Keratinocyte (primary cell): ENCODE measurements around the gene RPL14. TPM values are rescaled to one million over a fixed set of nuclear protein-coding genes. Genes with fewer than 3 reads are reported as not detected.

Experiments
- DNase-seq: peaks from one replicate; pipeline ENCODE4 v3.0.0-alpha.2; 2011; ENCODE audit warnings: low read depth, missing footprints, low spot score
- FAIRE-seq: peaks from 2 replicates; lab custom pipeline; 2011; peaks lifted over from hg19 to GRCh38; lab: Jason Lieb, UNC
- H2AFZ ChIP-seq: 2 replicates; pipeline ENCODE4 v1.6.0; 2012; ENCODE audit warnings: low read length, control low read depth, inconsistent platforms; ENCODE audit not compliant: control insufficient read depth
- H3K27ac ChIP-seq: 2 replicates; pipeline ENCODE4 v1.5.1; 2011; ENCODE audit warnings: low read length; ENCODE audit not compliant: control insufficient read depth, insufficient read depth
- H3K27me3 ChIP-seq: 3 replicates; pipeline ENCODE4 v1.6.0; 2011; ENCODE audit warnings: low read length; ENCODE audit not compliant: control insufficient read depth, insufficient read depth; ENCODE audit errors: extremely low read depth
- H3K36me3 ChIP-seq, 2 experiments: 2 replicates in 1 of 2; 3 replicates in 1 of 2; pipeline ENCODE4 v1.5.1; 2011; ENCODE audit warnings: low read length in 2 of 2, mild to moderate bottlenecking in 1 of 2; ENCODE audit not compliant: control insufficient read depth in 2 of 2, insufficient read depth in 2 of 2; ENCODE audit errors: extremely low read depth in 1 of 2
- H3K4me1 ChIP-seq: 3 replicates; pipeline ENCODE4 v1.5.1; 2011; ENCODE audit warnings: low read length; ENCODE audit not compliant: control insufficient read depth, insufficient read depth; ENCODE audit errors: extremely low read depth
- H3K4me2 ChIP-seq: 3 replicates; pipeline ENCODE4 v1.6.0; 2011; ENCODE audit warnings: low read depth, low read length; ENCODE audit not compliant: control insufficient read depth, insufficient read depth; ENCODE audit errors: extremely low read depth
- H3K4me3 ChIP-seq, 3 experiments: fragments of 200-600 bp in 1 of 3; sonication (generic) in 1 of 3; 2 replicates in 2 of 3; 3 replicates in 1 of 3; pipeline ENCODE4 v1.5.1; 2011 to 2016; ENCODE audit warnings: low read length in 3 of 3, mild to moderate bottlenecking in 3 of 3, control low read depth in 2 of 3, inconsistent platforms in 1 of 3, low read depth in 1 of 3, mixed read lengths in 1 of 3, mixed run types in 1 of 3, moderate library complexity in 1 of 3; ENCODE audit not compliant: control insufficient read depth in 2 of 3, insufficient read depth in 2 of 3; ENCODE audit errors: extremely low read depth in 1 of 3
- H3K79me2 ChIP-seq: 2 replicates; pipeline ENCODE4 v1.6.0; 2012; ENCODE audit warnings: low read length; ENCODE audit not compliant: control insufficient read depth, insufficient read depth
- H3K9ac ChIP-seq: 3 replicates; pipeline ENCODE4 v1.6.0; 2011; ENCODE audit warnings: low read length; ENCODE audit not compliant: control insufficient read depth, insufficient read depth; ENCODE audit errors: extremely low read depth
- H3K9me1 ChIP-seq: 3 replicates; pipeline ENCODE4 v1.6.0; 2011; ENCODE audit warnings: low read length; ENCODE audit not compliant: control insufficient read depth, insufficient read depth; ENCODE audit errors: extremely low read depth
- H3K9me3 ChIP-seq: 2 replicates; pipeline ENCODE4 v1.5.1; 2012; ENCODE audit warnings: low read depth, low read length; ENCODE audit not compliant: control insufficient read depth
- H4K20me1 ChIP-seq: 3 replicates; pipeline ENCODE4 v1.6.0; 2011; ENCODE audit warnings: low read length; ENCODE audit not compliant: control insufficient read depth, insufficient read depth; ENCODE audit errors: extremely low read depth
- EZH2 ChIP-seq: IDR thresholded peaks from one replicate; pipeline ENCODE4 v1.6.1; 2012; ENCODE audit warnings: inconsistent platforms, mild to moderate bottlenecking, low read length, moderate library complexity
- dilution Hi-C: fragments of 300-500 bp; cut with MboI; formaldehyde crosslinking; loops from one replicate; pipeline ENCODE4 v1.7.0; 2020; ENCODE audit warnings: low sequenced_read_pairs; ENCODE audit not compliant: extremely low pct_ligation_motif_present
- polyA plus RNA-seq, 5 experiments: library from polyadenylated mRNA; depleted of rRNA in 3 of 5; stranded (reverse) in 3 of 5; stranded (forward) in 1 of 5; unstranded in 1 of 5; fragments of >200 nt; gene quantifications; 1 replicate in 1 of 5; 2 replicates in 3 of 5; 3 replicates in 1 of 5; pipeline versions ENCODE4 v1.2.1 to v1.2.3, GENCODE V29; 2011 to 2012; ENCODE audit warnings: missing spikeins in 2 of 5, low read depth in 1 of 5, low replicate concordance in 1 of 5
- small RNA-seq, 3 experiments: library from RNA; depleted of rRNA; stranded (forward); fragments of <200 nt; gene quantifications; one replicate each; pipeline ENCODE3, GENCODE V24; 2012; ENCODE audit warnings: low read depth in 3 of 3, low replicate concordance in 1 of 3; ENCODE audit not compliant: insufficient read length in 3 of 3
- TF ChIP-seq, protein P1 (sequence below), 3 experiments: IDR thresholded peaks in 1 of 3; conservative IDR thresholded peaks in 1 of 3; optimal IDR thresholded peaks in 1 of 3; 2 replicates in 2 of 3; 3 replicates in 1 of 3; pipeline versions ENCODE3 to v1.5.1; 2011; ENCODE audit warnings: low read length in 3 of 3, mild to moderate bottlenecking in 3 of 3, moderate library complexity in 2 of 3, control low read depth in 1 of 3, inconsistent platforms in 1 of 3; ENCODE audit not compliant: insufficient read depth in 2 of 3; ENCODE audit errors: extremely low read depth in 1 of 3

RPL14 gene
- polyA plus RNA-seq, 1 donor (not counting 4 experiments of a cell fraction or from before 2014, with no cell fraction given) = 585 TPM

DNA sequence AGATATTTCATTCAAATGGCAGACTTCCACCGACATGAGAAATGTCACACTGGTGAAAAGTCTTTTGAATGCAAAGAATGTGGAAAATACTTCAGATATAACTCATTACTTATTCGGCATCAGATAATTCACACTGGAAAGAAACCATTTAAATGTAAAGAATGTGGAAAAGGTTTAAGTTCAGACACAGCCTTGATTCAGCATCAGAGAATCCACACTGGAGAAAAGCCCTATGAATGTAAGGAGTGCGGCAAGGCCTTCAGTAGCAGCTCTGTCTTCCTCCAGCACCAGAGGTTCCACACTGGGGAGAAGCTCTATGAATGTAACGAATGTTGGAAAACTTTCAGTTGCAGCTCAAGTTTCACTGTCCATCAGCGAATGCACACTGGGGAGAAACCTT, 59.1 kb downstream of the RPL14 start:
- Histone ChIP-seq H3K4me2 (no peak overlapping the region), H3K27ac (no peak overlapping the region)

DNA sequence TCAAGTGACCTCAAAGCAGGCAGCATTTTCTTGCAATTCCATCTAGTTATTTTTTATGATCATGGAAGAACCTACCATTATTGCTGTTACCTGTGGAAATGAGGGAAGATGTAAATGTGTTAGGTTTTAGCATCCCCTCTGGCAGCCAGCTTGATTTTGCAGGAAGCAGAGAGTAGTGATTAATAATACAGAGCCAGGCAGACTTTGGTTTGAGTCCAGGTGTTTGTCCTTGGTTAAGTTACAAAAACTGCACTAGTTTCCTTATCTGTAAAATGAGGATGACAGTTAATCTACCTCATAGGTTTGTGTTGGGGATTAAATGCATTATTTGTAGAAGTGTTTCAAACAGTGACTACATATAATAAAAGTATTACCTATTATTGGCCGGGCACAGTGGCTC, 60.9 kb downstream of the RPL14 start:
- no peak overlapping the region for H3K9ac ChIP-seq
- H3K9me3 ChIP-seq = no peaks in the 10 kb centered on the region
- H3K79me2 ChIP-seq = no peaks in the 10 kb centered on the region
- no peak for FAIRE-seq
- H4K20me1 ChIP-seq = no peaks in the 10 kb centered on the region
- H3K9me1 ChIP-seq = no peaks in the 10 kb centered on the region
- no peak for DNase-seq
- H3K27ac ChIP-seq = no peak overlapping the region
- no peaks in the 10 kb centered on the region for H3K36me3 ChIP-seq
- no peaks in the 10 kb centered on the region for H3K27me3 ChIP-seq
- no peaks in the 10 kb centered on the region for H3K4me1 ChIP-seq
- dilution Hi-C loops = no loop called here
- TF ChIP-seq, protein P1, sequence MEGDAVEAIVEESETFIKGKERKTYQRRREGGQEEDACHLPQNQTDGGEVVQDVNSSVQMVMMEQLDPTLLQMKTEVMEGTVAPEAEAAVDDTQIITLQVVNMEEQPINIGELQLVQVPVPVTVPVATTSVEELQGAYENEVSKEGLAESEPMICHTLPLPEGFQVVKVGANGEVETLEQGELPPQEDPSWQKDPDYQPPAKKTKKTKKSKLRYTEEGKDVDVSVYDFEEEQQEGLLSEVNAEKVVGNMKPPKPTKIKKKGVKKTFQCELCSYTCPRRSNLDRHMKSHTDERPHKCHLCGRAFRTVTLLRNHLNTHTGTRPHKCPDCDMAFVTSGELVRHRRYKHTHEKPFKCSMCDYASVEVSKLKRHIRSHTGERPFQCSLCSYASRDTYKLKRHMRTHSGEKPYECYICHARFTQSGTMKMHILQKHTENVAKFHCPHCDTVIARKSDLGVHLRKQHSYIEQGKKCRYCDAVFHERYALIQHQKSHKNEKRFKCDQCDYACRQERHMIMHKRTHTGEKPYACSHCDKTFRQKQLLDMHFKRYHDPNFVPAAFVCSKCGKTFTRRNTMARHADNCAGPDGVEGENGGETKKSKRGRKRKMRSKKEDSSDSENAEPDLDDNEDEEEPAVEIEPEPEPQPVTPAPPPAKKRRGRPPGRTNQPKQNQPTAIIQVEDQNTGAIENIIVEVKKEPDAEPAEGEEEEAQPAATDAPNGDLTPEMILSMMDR (optimal IDR thresholded peaks at IDR 0.05 in 1 of 3, IDR thresholded peaks at IDR 0.05 in 1 of 3, conservative IDR thresholded peaks at IDR 0.05 in 1 of 3; ENCODE audit: extremely low read depth in 1 of 3, insufficient read depth in 2 of 3, low read length in 3 of 3) = no peak
- no peak for TF ChIP-seq EZH2
- H3K4me3 ChIP-seq = no peak overlapping the region
- H2AFZ ChIP-seq = no peak overlapping the region
- H3K4me2 ChIP-seq = no peak overlapping the region

More for the DNA sequence above, 59.1 kb downstream of the RPL14 start:
- no peak overlapping the region for H3K9ac ChIP-seq
- H3K9me3 ChIP-seq = no peaks in the 10 kb centered on the region
- H3K27me3 ChIP-seq = no peaks in the 10 kb centered on the region
- no peaks in the 10 kb centered on the region for H3K4me1 ChIP-seq
- no peak overlapping the region for H2AFZ ChIP-seq
- H3K79me2 ChIP-seq = no peaks in the 10 kb centered on the region
- dilution Hi-C loops = no loop called here
- TF ChIP-seq, protein P1 (optimal IDR thresholded peaks at IDR 0.05 in 1 of 3, IDR thresholded peaks at IDR 0.05 in 1 of 3, conservative IDR thresholded peaks at IDR 0.05 in 1 of 3; ENCODE audit: extremely low read depth in 1 of 3, insufficient read depth in 2 of 3, low read length in 3 of 3) = no peak
- TF ChIP-seq EZH2 = no peak
- H3K9me1 ChIP-seq = no peaks in the 10 kb centered on the region
- H3K36me3 ChIP-seq = no peaks in the 10 kb centered on the region
- no peak for FAIRE-seq
- DNase-seq = no peak
- no peaks in the 10 kb centered on the region for H4K20me1 ChIP-seq
- no peak overlapping the region for H3K4me3 ChIP-seq

Small RNAs within 50 kb of the gene (small RNA-seq; reads per million reads assigned to genes)
- 0 reads per million in 3 experiments for gene RNU5B-2P

Other genes with a start within 250 kb of the RPL14 start
- gene EIF1B, start 147.6 kb upstream of the RPL14 start, polyA plus RNA-seq = 9.9 to 23.5 TPM (median 20.9 TPM) in 3 replicates
- 11.5 to 20.5 TPM (median 12.9 TPM) in 3 replicates for gene ENTPD3, start 70.2 kb upstream of the RPL14 start, polyA plus RNA-seq
- 2.3 to 3.4 TPM (median 3.1 TPM) in 3 replicates for gene ZNF619, start 19.8 kb downstream of the RPL14 start, polyA plus RNA-seq
- 0.33 to 0.35 TPM (median 0.35 TPM) in 3 replicates for gene ZNF620, start 48.7 kb downstream of the RPL14 start, polyA plus RNA-seq
- 10.3 to 14.4 TPM (median 14.3 TPM) in 3 replicates for gene ZNF621, start 67.6 kb downstream of the RPL14 start, polyA plus RNA-seq